LNCAP (cell line): Measurements from ENCODE around the gene UPP1.

Experiments
- TF ChIP-seq, protein P1 (sequence below): fragments of 450-650 bp; IDR thresholded peaks from 2 replicates; pipeline ENCODE4 v1.5.1; 2017; ENCODE audit warnings: mild to moderate bottlenecking

Gene UPP1

GRCh38 chr7:48107926-48108472 lies 18.9 kb downstream of the UPP1 start:
- TF ChIP-seq, protein P1, sequence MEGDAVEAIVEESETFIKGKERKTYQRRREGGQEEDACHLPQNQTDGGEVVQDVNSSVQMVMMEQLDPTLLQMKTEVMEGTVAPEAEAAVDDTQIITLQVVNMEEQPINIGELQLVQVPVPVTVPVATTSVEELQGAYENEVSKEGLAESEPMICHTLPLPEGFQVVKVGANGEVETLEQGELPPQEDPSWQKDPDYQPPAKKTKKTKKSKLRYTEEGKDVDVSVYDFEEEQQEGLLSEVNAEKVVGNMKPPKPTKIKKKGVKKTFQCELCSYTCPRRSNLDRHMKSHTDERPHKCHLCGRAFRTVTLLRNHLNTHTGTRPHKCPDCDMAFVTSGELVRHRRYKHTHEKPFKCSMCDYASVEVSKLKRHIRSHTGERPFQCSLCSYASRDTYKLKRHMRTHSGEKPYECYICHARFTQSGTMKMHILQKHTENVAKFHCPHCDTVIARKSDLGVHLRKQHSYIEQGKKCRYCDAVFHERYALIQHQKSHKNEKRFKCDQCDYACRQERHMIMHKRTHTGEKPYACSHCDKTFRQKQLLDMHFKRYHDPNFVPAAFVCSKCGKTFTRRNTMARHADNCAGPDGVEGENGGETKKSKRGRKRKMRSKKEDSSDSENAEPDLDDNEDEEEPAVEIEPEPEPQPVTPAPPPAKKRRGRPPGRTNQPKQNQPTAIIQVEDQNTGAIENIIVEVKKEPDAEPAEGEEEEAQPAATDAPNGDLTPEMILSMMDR, result no peak

DNA sequence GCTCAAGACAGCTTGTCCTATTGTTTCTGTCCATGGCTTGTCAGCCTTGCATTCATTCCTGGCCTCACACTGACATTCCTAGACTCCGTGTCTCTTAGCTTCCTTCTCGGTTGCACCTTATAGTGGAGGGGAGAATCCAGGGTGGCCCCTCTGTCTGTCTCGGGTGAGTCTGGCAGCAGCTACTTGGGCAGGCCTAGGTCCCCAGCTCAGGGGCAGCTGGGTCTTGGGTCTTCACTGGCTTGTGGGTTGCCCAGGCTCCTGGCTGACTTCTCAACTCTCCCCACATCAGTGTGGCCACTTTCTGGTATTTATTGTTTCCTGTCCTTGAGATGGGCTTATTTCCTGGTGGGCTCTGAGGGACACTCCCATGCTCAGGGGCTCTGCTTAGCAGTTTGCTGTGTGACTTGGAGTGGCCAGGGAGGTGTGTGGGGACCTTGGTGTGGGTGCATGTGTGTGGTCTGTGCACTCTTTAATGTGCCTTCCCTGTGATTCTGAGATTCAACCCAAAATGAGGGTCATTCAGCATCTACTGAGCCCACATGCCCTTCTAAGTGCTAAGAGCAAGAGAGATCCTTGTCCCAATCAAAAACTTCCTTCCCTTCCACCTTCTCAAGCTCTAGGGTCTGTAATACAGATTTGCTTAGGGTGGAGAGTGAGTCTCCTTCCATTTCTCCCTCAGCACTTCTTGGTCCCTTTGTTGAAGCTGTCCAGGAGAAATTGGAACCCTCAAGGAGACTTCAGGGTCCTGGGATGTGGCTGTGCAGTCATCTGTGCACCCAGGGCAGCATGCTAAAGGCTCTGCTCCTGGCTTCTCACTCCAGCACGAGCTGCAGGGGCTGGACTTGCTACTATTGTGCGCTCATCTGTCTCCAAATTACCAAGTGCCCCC lies 20.1 kb downstream of the UPP1 start:
- TF ChIP-seq, protein P1, result no peak

DNA sequence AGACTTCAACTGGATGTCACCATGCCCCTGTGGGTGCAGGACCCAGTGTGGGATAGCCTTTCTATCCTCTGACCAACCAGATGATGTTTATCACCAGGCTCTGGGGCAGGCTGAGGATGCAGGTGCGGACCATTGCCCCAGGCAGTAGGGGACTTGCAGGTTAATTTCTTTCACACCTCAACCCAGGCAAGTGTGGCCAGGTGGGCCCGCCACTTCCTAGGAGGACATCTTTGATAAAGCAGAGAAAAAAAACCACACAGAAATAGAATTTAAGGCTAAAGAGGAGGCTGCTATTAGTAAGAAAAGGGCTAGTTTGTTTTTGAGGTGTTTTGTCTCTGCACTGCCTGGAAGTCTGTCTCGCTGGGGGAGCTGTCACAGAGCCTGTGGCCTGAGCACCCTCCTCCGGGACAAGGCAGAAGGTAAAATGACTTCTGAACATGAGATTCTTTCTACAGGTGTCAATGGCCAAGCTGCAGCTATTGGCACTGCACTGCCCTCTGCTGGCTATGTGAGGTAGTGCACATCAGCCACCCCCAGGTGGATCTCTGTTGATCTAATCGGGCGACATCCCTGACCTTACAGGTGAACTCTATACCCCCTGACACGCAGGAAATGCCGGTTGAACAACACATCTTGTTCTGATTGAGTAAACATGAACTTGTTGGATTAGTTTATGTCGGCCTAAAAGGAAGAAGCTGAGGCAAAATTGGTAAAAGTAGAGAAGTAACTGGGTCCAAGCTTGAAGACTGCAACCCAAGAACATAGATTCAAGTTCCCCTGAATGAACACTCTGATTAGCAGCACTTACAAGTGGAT lies 21.0 kb downstream of the UPP1 start:
- TF ChIP-seq, protein P1, result peak; percentile 99

DNA sequence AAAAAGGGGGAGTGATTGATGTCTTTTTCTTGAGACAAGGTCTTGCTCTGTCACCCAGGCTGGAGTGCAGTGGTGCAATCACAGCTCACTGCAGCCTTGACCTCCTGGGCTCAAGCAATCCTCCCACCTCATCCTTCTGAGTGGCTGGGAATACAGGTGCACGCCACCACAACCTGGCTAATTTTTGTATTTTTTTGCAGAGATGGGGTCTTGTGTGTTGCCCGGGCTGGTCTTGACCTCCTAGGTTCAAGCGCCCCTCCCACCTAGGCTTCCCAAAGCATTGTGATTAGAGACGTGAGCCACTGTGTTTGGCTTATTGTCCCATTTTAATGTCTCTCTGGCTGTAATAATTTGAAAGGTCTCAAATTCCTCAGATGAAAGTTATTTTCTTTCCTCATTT lies 21.8 kb downstream of the UPP1 start:
- TF ChIP-seq, protein P1, result no peak

DNA sequence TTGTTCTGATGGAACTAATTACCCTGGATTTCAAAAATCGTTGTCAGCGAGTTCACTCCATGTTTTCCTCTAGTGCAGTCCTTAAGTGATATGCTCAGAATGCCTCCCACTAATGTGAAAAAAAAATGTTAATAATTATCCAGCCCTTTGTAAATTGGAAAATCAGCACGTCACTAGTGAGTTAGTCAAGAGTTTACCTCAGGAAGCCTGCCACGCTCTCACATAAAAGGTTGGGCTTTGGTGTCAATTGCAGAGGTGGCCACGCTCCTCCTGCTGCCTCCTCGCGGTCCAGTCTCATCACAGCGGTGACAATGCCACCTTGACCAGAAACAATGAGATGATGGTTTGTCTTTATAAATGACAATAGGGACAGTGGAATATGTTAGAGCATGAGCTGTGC lies 22.5 kb downstream of the UPP1 start:
- TF ChIP-seq, protein P1, result no peak

DNA sequence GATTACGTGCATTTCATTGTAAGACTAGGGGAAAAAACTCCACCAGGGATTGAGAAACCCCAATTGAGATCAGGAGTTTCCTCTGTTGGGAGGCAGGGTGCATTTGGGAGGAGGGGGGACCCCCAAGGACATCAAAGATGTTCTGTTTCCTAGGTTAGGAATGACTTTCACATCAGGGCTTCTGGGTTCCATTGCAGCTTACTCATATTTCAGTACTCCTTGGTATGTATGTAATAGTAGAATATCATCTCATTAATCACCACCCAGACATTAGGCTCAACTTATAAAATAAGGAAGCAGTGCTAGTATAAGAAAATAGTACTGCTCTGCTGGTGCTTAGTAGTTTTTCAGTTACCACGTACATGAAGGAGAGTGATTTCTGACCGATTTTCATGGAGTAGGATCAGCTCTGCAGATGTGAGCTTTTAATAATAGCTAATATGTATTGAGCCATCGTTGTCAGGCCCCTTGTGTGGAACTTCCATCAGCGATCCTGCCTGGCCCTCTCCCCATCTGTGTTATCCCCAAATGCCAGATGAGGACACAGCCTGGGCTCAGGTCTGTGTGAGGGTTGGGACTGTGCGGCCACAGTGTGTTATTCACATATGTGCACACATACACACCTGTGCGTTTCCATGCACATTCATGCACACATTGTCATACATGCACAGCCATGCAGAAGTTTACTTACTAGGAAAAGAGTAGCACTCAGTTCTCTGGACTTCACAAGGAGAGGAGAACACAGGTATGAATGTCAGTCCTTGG lies 23.5 kb downstream of the UPP1 start:
- TF ChIP-seq, protein P1, result no peak

- TF ChIP-seq, protein P1, result no peak
Observed at GRCh38 chr7:48113275-48113674, 24.2 kb downstream of the UPP1 start.
